NCI-H82 (cell line): ENCODE data around the gene ADCY2.

ENCODE experiments used
- DNase-seq: peaks from one replicate; lab custom pipeline; 2025; lab: John Stamatoyannopoulos, UW

ADCY2 gene

DNA sequence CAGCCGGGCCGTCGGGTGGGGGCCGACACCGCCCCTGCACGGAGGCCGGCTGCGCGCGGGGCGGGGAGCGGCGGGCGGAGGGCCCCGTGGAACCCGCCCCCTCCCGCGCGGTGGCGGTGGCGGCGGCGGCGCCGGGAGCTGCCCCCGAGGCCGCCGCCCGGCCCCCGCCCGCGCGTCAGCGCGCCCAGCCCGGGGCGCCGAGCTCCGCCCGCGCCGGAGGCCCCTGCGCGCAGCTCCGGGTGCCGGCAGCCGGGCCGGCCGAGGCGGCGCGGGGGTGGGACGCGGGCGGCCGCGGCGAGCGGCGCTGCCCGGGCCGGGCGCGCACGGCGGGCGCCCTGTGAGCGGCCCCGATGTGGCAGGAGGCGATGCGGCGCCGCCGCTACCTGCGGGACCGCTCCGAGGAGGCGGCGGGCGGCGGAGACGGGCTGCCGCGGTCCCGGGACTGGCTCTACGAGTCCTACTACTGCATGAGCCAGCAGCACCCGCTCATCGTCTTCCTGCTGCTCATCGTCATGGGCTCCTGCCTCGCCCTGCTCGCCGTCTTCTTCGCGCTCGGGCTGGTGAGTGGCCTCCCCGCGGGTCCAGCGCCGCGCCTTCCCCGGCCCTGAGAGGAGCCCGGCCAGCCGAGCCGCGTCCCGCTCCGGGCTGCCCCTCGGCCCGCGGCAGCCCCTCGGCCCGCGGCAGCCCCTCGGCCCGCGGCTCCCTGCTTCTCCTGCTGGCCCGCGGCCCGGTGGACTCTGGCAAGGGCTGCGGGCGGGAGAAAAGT lies at the start of gene ADCY2:
Gene ADCY2 (plus strand): TSS at position 192 of the 766 bp plus-strand sequence. CDS start 159 bp downstream, at position 351.
- peak; percentile 16 for DNase-seq

DNA sequence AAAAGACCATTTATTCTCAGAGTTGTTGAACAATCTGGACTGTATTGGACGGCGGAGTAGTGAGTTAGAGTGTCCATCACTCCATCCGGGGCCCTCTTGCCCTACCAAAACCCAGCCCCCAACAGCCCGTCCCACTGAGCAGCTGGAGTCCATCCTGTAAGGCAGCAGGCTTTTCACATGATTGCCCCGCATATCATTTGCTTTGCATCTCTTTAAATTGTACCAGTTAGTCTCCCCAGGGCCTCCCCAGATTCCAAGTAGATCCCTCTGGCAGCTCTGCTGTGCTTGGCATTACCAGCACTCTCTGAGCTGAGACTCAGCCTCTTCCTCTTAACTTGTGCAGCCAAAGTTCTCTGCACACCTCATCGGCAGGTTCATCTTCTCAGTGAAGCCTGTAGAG lies 48.6 kb upstream of the ADCY2 start:
- no peak for DNase-seq

DNA sequence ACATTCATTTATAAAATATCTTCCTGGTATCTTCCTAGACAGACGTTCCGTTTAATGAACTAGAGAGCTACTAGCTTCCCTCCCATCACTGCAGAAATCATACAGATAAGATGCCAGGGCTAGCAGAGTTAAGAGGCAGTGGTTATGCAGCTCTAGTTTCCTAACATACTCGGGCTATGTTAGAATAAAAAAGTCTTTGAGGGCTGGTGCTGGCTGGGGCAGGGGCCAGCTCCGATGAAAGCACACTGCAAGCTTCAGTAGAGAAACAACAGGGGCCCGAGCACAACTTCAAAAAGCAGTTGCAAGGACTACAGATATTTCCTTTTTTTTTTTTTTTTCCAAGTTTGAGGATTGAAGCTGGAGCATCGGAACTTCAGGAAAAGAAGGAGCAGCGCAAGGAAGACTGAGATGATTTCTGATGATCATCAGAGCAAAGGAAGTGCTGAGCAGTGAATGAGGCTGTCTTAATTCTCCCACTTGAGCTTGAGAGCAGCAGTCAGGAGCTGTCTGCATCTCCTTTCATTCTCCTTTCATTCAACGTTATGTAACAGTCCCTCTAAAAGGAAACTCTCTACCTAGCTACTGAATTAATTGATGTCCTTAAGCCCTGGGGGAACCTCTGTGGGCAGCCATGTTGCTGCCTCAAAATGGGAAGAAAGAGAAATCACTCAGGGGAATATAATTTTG lies 47.6 kb upstream of the ADCY2 start:
- DNase-seq, result no peak

DNA sequence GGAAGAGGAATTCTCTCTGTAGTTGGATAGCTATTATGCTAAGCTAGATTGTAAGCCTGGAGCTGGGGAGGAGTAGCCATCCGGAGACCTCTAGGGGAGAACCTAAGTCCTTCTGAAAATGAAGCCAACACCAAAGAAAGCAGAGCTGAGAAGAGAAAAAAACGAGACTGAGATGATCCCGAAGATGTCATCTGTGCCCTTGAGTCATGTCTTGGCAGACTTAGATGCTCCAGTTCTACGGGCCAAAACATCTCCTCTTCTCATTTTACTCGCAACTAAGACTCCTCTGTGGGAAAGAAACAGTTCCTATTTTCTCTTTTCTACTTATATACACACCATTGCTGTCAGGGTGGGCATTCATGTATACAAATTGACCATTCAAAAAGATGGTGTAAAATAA lies 34.3 kb upstream of the ADCY2 start:
- DNase-seq, result no peak

DNA sequence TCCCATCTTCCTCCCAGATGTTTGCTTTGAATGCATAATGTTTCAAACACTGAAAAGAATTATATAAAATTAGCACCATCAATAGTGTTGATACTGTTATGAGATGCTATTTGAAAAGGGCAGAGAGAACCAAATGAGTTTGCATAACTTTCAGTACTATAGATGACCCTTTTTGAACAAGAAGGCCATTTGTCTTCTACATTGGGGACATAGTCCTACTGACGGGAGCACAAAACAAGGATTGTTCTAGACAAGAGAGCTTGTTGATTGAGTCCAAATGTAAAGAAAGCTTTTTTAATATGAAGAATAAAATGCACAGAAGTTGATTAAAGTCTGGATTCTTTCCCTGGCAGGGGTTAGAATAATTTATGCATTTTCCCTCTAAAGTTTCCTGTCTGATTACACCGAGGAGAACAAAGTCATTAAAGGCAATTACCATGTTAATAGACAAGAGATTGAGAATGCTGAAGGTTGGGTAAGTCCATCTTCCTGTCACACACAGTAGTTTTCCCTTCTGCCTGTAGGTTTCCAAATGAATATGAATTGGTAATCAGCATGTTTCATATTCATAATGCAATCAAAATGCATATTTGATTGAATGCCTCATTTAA lies 32.8 kb upstream of the ADCY2 start:
- no peak for DNase-seq

DNA sequence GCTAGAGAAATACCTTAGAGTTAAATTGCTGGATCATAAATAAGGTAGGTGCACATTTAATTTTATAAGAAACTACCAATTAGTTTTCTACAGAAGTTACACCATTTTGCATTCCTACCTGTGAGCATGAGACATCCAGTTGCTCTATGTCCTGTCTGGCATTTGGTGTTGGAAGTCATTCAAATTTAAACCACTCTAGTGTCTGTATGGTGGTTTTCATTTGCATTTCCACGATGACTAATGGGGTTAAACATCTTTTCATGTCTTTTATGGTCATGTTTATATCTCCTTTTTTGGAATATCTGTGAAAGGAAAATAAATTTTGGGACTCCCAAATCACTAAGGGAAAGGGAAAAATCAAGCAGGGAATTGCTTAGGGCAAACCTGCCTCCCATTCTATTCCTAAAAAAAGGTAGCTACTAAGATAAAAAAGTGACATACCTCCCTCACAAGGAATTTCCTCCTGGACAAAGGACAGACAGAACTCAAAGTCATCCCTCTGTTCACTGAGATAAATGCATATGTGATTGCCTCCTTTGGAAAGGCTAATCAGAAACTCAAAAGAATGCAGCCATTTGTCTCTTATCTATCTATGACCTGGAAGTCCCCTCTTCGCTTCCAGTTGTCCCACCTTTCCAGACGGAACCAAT lies 31.6 kb upstream of the ADCY2 start:
- DNase-seq, result no peak

DNA sequence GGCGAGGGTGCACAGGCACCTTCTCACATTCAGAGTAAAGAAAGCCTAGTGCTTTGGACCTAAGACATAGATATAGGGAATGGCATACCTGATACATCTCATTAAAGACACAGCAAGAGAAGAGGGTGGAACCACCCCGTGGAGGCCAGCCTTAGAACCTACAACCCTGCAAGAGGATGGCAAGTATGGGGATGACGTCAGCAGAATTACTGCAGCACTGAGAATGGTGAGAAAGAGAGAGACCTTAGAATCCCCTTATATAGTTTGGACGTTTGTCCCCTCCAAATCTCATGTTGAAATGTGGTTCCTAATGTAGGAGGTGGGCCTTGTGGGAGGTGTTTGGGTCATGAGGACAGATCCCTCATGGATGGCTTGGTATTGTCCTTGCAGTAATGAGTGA lies 28.2 kb upstream of the ADCY2 start:
- DNase-seq, result no peak

DNA sequence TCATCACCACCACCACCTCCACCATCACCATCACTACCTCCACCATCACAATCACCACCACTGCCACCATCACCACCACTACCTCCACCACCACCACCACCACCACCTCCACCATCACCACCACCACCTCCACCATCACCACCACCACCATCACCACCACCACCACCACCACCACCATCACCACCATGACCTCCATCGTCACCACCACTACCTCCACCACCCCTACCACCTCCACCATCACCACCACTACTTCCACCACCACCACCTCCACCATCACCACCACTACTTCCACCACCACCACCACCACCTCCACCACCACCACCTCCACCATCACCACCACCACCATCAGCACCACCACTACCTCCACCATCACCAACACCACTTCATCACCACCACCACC lies 23.5 kb upstream of the ADCY2 start:
- no peak for DNase-seq

DNA sequence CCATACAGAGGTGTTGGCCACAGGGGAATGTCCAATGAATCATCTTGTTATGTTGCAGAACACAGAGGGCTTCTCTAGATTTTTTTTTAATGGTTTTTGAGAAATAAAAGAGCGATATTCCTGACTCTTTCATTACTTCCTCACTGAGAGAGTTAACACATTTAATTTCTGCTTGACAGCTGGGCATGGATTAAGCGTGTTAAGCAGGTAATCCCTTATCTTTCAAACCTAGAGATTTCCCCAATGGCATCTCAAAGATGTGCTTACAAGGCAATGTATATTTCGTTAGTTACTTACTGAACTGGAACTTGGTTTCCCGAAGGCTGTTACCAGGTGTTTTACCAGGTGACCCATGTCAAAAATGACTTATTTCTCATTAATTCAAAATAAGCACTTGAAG lies 21.8 kb upstream of the ADCY2 start:
- peak; percentile 89 for DNase-seq

DNA sequence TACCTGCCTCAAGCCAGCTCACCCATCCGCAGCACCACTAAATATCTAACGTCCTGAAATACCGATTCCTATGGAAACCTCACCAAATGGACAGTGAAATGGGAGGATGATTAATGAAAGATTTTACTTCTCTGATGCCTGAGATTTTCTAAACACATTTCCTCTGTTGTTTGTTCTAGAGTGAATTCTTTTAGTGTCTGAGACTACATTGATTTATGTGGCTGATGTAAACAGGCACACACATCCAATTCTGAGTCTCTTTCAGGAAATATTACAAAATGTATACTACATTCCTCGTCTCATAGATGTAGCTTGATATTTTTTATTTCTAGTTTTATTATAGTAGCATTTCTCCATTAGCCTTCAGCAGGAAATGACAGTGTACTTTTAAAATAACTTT lies 20.5 kb upstream of the ADCY2 start:
- no peak for DNase-seq

DNA sequence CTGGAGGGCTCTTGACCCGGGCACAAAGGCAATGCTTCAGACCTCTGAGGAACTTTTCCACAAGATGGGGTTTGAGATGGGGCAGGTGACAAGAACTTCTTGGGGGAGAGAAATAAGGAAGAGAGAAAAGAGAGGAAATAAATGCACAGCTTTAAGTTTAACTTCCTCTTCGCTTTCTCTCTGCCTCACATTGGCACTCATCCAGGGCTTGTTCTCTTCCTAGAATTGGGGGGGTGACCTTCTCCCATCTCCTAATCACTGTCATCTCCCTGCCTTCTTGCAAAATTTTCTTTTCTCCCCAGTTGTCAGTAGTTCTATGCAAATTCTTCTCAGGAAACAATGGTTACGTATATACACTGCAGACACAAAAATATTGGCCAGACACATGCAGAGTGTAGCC lies 19.1 kb upstream of the ADCY2 start:
- no peak for DNase-seq

DNA sequence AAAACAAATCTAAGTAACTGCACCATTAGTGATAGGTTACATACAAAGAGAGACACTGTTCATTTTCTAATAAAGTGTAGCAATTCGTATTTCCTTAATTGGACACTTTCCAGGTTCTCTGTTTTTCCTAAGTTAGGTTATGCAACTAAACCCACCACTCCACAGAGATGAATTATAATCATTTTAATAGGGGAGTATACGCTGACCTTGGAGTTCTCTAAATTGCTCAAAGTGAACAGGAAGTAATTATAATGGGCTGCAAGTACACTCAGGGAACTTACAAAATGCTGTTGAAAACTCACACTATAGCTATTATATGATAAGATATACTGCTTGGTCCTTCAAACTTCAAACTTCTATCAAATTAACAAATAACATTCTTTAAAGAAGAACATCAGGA lies 18.2 kb upstream of the ADCY2 start:
- no peak for DNase-seq

DNA sequence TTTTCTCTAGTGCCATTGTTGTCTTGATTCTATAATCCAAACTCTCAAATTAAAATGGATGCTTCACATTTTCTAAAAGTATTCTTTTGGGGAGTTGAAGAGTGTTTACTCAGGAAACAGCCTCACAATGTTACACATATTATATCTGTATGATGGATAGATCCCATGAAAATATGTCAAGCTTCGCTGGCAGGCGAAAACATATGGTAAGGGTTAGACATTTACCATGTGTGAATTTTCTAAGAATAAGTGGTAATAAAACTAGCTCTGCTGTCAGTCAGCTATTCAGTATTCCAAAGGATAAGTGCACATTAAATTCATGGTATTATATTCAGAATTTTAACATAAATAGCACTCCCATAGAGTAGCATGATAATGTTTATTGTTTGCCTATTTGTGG lies 13.3 kb upstream of the ADCY2 start:
- no peak for DNase-seq

DNA sequence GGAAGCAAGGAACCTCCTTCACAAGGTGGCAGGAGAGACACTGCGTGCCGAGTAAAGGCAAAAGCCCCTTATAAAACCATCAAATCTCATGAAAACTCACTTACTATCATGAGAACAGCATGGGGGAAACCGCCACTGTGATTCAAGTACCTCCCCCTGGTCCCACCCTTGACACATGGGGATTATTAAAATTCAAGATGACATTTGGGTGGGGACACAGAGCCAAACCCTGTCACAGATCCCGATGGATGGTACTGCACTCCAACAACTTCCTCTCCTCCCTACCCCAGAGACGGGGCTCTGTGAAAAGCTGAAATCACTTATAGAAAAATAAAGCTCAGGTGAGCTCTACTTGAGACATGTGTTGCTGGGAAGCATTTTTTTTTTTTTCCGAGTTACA lies 10.3 kb upstream of the ADCY2 start:
- peak; percentile 81 for DNase-seq

DNA sequence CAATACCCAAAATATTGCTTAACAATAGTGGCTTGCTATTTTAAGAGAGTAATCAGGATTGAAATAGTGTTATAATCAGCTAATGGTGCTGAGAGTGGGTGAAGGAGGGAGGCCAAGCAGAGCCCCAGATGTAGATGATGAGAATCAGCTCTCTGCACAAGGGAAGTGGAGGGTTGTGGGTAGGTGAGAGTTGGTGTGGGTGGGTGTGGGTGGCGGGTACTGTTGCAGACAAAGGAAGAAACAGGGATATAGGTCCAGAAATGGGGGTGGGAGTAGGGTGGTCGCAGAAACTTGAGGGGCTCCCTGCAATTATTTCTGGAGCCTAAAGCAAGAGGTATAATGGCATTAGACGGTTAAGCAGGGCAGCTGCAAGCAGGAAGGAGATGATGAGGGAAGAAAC lies 7.4 kb upstream of the ADCY2 start:
- peak; percentile 16 for DNase-seq

DNA sequence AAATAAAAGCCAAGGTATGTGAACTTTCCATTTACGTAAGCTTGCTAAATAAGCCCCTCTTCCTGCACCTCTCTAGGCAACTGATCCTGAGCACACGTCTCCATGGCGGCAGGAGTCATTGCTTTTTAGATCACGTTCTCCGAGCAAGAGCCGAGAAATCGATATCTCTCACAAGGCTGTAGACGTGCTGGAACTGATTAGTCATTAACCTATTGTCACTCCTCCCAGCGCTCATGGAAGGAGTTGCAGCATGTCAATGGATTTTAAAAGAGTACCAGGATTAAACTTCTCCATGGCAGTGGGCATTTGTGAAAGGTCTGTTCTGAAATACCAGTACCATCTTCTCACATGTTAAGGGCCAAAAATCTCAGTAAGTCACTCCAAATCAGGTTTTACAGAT lies 4.7 kb upstream of the ADCY2 start:
- DNase-seq, result peak; percentile 80

DNA sequence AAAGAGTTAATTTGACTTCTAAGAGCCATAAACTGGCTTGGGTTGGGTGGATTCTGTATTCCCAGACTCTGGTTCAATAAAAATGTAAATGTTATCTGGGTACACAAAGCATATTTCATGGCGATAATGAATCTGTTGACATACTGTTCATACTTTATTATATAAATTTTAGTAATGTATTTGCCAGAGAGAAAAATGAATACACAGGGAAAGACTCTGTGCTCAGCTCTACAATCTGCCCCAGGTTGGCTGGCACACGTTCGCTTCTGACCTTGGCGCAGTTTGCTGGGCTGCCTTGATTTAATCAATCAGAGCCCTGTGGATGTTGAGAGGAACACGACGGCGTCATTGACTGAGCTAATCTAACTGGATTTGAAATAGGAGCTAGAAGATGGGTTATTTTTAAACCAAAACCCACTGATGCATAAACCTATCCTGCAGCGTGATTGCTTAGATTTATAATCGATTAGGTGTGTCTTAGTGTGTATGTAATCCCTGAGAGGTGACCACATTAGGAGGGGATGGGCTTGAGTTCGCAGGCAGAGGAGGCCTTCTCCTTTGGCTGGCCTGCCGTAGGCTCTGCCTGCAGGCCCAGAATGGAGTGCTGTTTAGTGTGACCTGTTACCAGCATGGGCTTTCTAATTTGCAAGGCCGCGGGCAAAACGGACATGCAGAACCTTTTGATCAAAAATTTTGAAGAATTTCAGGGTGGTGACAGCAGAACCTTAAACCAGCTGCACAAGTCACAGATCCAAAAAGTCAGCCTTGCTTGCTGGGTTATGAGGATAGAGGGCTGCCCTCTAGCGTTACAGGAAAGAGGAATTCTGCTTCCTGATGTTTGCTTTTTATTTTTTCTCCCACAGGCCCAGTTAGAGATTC lies 3.9 kb upstream of the ADCY2 start:
- DNase-seq, result peak; percentile 66

DNA sequence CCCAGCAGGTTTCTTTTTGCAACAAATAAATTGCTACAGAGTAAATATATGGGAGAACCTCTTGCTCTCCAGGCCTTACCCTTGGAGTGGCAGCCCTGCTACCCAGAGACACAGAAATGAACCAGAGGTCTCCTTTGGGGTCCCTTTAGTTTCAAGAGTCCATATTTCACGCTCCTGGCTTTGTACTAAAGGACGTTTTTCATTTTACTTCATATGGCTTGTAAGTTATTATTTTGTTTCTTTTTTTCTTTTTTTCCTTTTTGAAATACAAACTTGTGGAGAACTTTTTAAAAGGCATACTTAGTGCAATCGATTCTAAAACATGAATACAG lies 3.3 kb upstream of the ADCY2 start:
- DNase-seq, result no peak

DNA sequence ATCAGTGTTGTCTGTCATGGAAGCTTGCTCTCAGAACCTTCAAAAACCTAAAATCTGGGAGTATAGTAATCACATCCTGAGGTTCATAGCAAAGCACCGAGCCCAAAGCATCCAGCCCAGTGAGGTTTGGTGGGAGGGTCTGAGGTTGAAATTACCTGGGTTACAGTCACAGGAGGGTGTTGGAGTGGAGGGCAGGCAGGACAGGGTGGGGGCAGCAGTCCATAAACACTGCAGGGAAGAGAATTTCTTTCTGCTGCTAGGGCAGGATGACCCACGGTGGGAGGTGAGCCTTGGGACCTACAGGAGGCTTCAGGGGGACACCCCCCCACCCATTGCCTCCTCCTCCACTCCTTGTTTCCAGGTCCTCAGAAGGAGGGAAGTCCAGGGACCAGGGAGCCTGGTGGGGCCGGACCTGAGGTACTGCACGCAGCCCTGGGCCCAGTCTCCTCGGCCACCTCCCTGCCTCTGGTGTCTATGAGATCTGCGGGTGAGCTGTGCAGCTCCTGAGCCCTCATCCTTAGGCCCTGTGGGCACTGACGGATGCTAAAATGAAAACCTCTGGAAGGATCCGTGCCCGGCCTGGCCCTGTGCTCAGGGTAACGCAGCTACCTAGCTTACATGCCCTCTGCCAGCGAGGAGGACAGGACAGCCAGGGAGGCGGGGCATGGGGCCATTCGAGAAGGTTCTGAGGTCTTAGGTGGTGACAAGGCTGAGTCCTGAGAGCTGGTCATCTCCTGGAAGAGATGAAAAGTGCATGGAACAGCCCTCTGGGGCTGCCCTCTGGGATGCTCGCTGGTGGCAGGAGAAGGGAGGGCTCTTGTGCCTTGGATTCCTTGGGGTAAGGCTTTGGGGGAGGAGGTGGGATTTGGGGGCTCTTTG lies 1.8 kb upstream of the ADCY2 start:
- no peak for DNase-seq

DNA sequence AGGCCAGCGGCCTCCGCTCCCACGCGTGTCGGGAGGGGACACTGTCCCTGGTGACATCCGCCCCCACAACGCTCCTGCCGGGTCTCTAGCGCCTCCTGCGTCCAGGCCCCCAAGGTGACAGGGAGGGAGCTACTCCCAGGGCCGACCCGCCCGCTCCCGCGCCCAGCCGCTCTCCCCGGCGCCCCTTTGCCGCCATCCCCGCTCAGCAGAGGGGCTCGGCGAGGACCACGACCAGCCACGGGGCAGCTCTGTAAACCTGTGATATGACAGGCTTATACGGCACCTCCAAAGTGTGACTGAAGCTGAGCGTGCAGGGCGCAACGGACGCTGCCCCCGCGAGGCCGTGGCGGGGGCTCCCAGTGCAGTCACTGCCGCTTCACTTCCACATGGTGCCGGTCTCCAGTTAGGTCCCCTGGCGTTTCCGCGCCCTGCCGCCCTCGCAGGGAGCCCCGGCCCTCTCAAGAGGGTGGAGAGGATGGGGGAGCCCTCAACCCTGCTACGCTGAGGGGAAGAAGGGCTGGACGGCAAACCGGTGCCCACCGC lies 978 bp upstream of the ADCY2 start:
- DNase-seq, result no peak
